GM21825 (cell line): ENCODE data around the gene RCL1.
"Not testable (repeated sequence)": the region's sequence is repeated elsewhere in the genome, so short reads cannot be mapped to it uniquely, and the experiment has no call there.

Experiments used
- ATAC-seq: cut with Tn5 transposase; IDR thresholded peaks from one replicate; pipeline ENCODE4 v1.9.1; 2021; ENCODE audit warnings: mild to moderate bottlenecking, moderate library complexity; ENCODE audit not compliant: unreplicated experiment

The RCL1 gene

GRCh38 chr9:4781408-4781807, 11.3 kb upstream of the RCL1 start:
- no peak for ATAC-seq

GRCh38 chr9:4783191-4783590, 9.6 kb upstream of the RCL1 start:
- not testable (repeated sequence) for ATAC-seq

- no peak for ATAC-seq
Measured at GRCh38 chr9:4784403-4784802, 8.3 kb upstream of the RCL1 start.

GRCh38 chr9:4786599-4786998, 6.1 kb upstream of the RCL1 start:
- no peak for ATAC-seq

- no peak for ATAC-seq
Measured at GRCh38 chr9:4787876-4788275, 4.9 kb upstream of the RCL1 start.

GRCh38 chr9:4788703-4789102, 4.0 kb upstream of the RCL1 start:
- no peak for ATAC-seq

- ATAC-seq: peak; percentile 32
Measured at GRCh38 chr9:4792054-4792571, 631 bp upstream of the RCL1 start.

- no peak for ATAC-seq
Measured at GRCh38 chr9:4793459-4794395, 983 bp downstream of the RCL1 start.

- ATAC-seq: no peak
Measured at GRCh38 chr9:4794691-4795090, 1.9 kb downstream of the RCL1 start.

- not testable (repeated sequence) for ATAC-seq
Measured at GRCh38 chr9:4795108-4795507, 2.4 kb downstream of the RCL1 start.

- ATAC-seq: no peak
Measured at GRCh38 chr9:4796530-4796929, 3.8 kb downstream of the RCL1 start.

GRCh38 chr9:4796988-4797853, 4.5 kb downstream of the RCL1 start:
- no peak for ATAC-seq

- ATAC-seq: no peak
Measured at GRCh38 chr9:4797854-4798150, 5.1 kb downstream of the RCL1 start.

GRCh38 chr9:4798281-4799032, 5.7 kb downstream of the RCL1 start:
- no peak for ATAC-seq

- ATAC-seq: no peak
Measured at GRCh38 chr9:4799033-4799430, 6.3 kb downstream of the RCL1 start.

- no peak for ATAC-seq
Measured at GRCh38 chr9:4799775-4800174, 7.0 kb downstream of the RCL1 start.

GRCh38 chr9:4801156-4801555, 8.4 kb downstream of the RCL1 start:
- no peak for ATAC-seq

- ATAC-seq: no peak
Measured at GRCh38 chr9:4803670-4804530, 11.2 kb downstream of the RCL1 start.

- ATAC-seq: no peak
Measured at GRCh38 chr9:4804531-4805016, 11.8 kb downstream of the RCL1 start.
